ENCODE measurements around the gene FBXL5.

FBXL5 gene

GRCh38 chr4:15598644-15599043 lies 56.5 kb downstream of the FBXL5 start:
- no peaks in the 10 kb centered on the region for H3K27me3 Mint-ChIP-seq
- ATAC-seq (replicated peaks) (no peak), DNase-seq (no peak)
- no peaks in the 10 kb centered on the region for H3K9me3 Mint-ChIP-seq
- H3K36me3 Mint-ChIP-seq (ENCODE audit: insufficient read depth), result peaks cover 12% of the 10 kb centered on the region
- peaks cover 0 to 3% of the 10 kb centered on the region in 2 donors for H3K4me1 Mint-ChIP-seq (ENCODE audit: low read depth in 2 of 2)
- no peak overlapping the region for H3K4me3 Mint-ChIP-seq
- H3K27ac Mint-ChIP-seq, result no peak overlapping the region

GRCh38 chr4:15592799-15593198 lies 62.4 kb downstream of the FBXL5 start:
- no peaks in the 10 kb centered on the region for H3K36me3 Mint-ChIP-seq (ENCODE audit: insufficient read depth)
- no peak overlapping the region for H3K27ac Mint-ChIP-seq
- H3K4me3 Mint-ChIP-seq, result no peak overlapping the region
- H3K9me3 Mint-ChIP-seq, result no peaks in the 10 kb centered on the region
- no peaks in the 10 kb centered on the region for H3K4me1 Mint-ChIP-seq (ENCODE audit: low read depth in 2 of 2)
- no peak for ATAC-seq (replicated peaks)
- no peaks in the 10 kb centered on the region for H3K27me3 Mint-ChIP-seq
- no peak for DNase-seq

- H3K27ac Mint-ChIP-seq, result no peak overlapping the region
- H3K9me3 Mint-ChIP-seq, result no peaks in the 10 kb centered on the region
- no peak overlapping the region for H3K4me3 Mint-ChIP-seq
- no peak for DNase-seq
- ATAC-seq (replicated peaks), result no peak
- H3K4me1 Mint-ChIP-seq (ENCODE audit: low read depth in 2 of 2), result peaks cover 3% of the 10 kb centered on the region in 2 donors
- peaks cover 3% of the 10 kb centered on the region for H3K36me3 Mint-ChIP-seq (ENCODE audit: insufficient read depth)
- no peaks in the 10 kb centered on the region for H3K27me3 Mint-ChIP-seq
Measured at GRCh38 chr4:15587649-15588048, 67.5 kb downstream of the FBXL5 start.

- no peak overlapping the region for H3K4me3 Mint-ChIP-seq
- H3K36me3 Mint-ChIP-seq (ENCODE audit: insufficient read depth), result peaks cover 3% of the 10 kb centered on the region
- H3K4me1 Mint-ChIP-seq (ENCODE audit: low read depth in 2 of 2), result peaks cover 3% of the 10 kb centered on the region in 2 donors
- no peak for ATAC-seq (replicated peaks)
- DNase-seq, result no peak
- H3K9me3 Mint-ChIP-seq, result no peaks in the 10 kb centered on the region
- no peak overlapping the region for H3K27ac Mint-ChIP-seq
- H3K27me3 Mint-ChIP-seq, result no peaks in the 10 kb centered on the region
Measured at GRCh38 chr4:15586066-15586465, 69.1 kb downstream of the FBXL5 start.

GRCh38 chr4:15585331-15585730 lies 69.8 kb downstream of the FBXL5 start:
- Mint-ChIP-seq H3K4me3 (no peak overlapping the region), H3K4me1 (ENCODE audit: low read depth in 2 of 2) (peaks cover 3% of the 10 kb centered on the region in 2 donors), H3K27me3 (no peaks in the 10 kb centered on the region), H3K36me3 (ENCODE audit: insufficient read depth) (peaks cover 3% of the 10 kb centered on the region), H3K27ac (peak overlapping the region in 1 of 2 donors; percentile 2), H3K9me3 (no peaks in the 10 kb centered on the region)
- no peak for ATAC-seq (replicated peaks)
- DNase-seq, result no peak

- Mint-ChIP-seq H3K9me3 (no peaks in the 10 kb centered on the region), H3K27me3 (no peaks in the 10 kb centered on the region), H3K27ac (peak overlapping the region in 1 of 2 donors; percentile 2), H3K4me1 (ENCODE audit: low read depth in 2 of 2) (peaks cover 3% of the 10 kb centered on the region in 2 donors), H3K4me3 (no peak overlapping the region), H3K36me3 (ENCODE audit: insufficient read depth) (peaks cover 3% of the 10 kb centered on the region)
- no peak for ATAC-seq (replicated peaks)
- no peak for DNase-seq
Measured at GRCh38 chr4:15584785-15585184, 70.4 kb downstream of the FBXL5 start.

- DNase-seq (no peak), ATAC-seq (replicated peaks) (no peak)
- Mint-ChIP-seq H3K4me3 (no peak overlapping the region), H3K27ac (no peak overlapping the region), H3K4me1 (ENCODE audit: low read depth in 2 of 2) (no peaks in the 10 kb centered on the region), H3K36me3 (ENCODE audit: insufficient read depth) (peaks cover 3% of the 10 kb centered on the region), H3K27me3 (no peaks in the 10 kb centered on the region), H3K9me3 (no peaks in the 10 kb centered on the region)
Measured at GRCh38 chr4:15577508-15577907, 77.6 kb downstream of the FBXL5 start.

GRCh38 chr4:15575966-15576365 lies 79.2 kb downstream of the FBXL5 start:
- no peak overlapping the region for H3K4me3 Mint-ChIP-seq
- no peak overlapping the region for H3K27ac Mint-ChIP-seq
- peaks cover 3% of the 10 kb centered on the region for H3K36me3 Mint-ChIP-seq (ENCODE audit: insufficient read depth)

GRCh38 chr4:15569746-15570145 lies 85.4 kb downstream of the FBXL5 start:
- no peaks in the 10 kb centered on the region for H3K9me3 Mint-ChIP-seq
- no peaks in the 10 kb centered on the region for H3K27me3 Mint-ChIP-seq
- ATAC-seq (replicated peaks) (no peak), DNase-seq (no peak)
- peaks cover 3% of the 10 kb centered on the region for H3K36me3 Mint-ChIP-seq (ENCODE audit: insufficient read depth)
- no peak overlapping the region for H3K27ac Mint-ChIP-seq
- H3K4me3 Mint-ChIP-seq, result no peak overlapping the region
- peaks cover 0 to 2% of the 10 kb centered on the region in 2 donors for H3K4me1 Mint-ChIP-seq (ENCODE audit: low read depth in 2 of 2)

More at GRCh38 chr4:15575966-15576365, 79.2 kb downstream of the FBXL5 start:
- no peak for ATAC-seq (replicated peaks)
- Mint-ChIP-seq H3K4me1 (ENCODE audit: low read depth in 2 of 2) (no peaks in the 10 kb centered on the region), H3K27me3 (no peaks in the 10 kb centered on the region), H3K9me3 (no peaks in the 10 kb centered on the region)
- no peak for DNase-seq

GRCh38 chr4:15568821-15569220 lies 86.3 kb downstream of the FBXL5 start:
- Mint-ChIP-seq H3K9me3 (no peaks in the 10 kb centered on the region), H3K36me3 (ENCODE audit: insufficient read depth) (peaks cover 3% of the 10 kb centered on the region), H3K27me3 (no peaks in the 10 kb centered on the region), H3K27ac (no peak overlapping the region), H3K4me1 (ENCODE audit: low read depth in 2 of 2) (peaks cover 0 to 2% of the 10 kb centered on the region in 2 donors), H3K4me3 (no peak overlapping the region)
- DNase-seq (no peak), ATAC-seq (replicated peaks) (no peak)

GRCh38 chr4:15563871-15564270 lies 91.3 kb downstream of the FBXL5 start:
- H3K27ac Mint-ChIP-seq, result no peak overlapping the region
- H3K36me3 Mint-ChIP-seq (ENCODE audit: insufficient read depth), result peaks cover 3% of the 10 kb centered on the region
- H3K27me3 Mint-ChIP-seq, result no peaks in the 10 kb centered on the region
- DNase-seq (no peak), ATAC-seq (replicated peaks) (no peak)
- H3K4me3 Mint-ChIP-seq, result no peak overlapping the region
- no peaks in the 10 kb centered on the region for H3K9me3 Mint-ChIP-seq
- peaks cover 0 to 2% of the 10 kb centered on the region in 2 donors for H3K4me1 Mint-ChIP-seq (ENCODE audit: low read depth in 2 of 2)

- H3K4me3 Mint-ChIP-seq, result no peak overlapping the region
- H3K36me3 Mint-ChIP-seq (ENCODE audit: insufficient read depth), result peaks cover 3% of the 10 kb centered on the region
- no peaks in the 10 kb centered on the region for H3K27me3 Mint-ChIP-seq
- no peak for ATAC-seq (replicated peaks)
- DNase-seq, result no peak
- no peaks in the 10 kb centered on the region for H3K9me3 Mint-ChIP-seq
- no peak overlapping the region for H3K27ac Mint-ChIP-seq
- peaks cover 0 to 2% of the 10 kb centered on the region in 2 donors for H3K4me1 Mint-ChIP-seq (ENCODE audit: low read depth in 2 of 2)
Measured at GRCh38 chr4:15562623-15563022, 92.5 kb downstream of the FBXL5 start.

GRCh38 chr4:15562114-15562513 lies 93.0 kb downstream of the FBXL5 start:
- DNase-seq, result no peak
- no peaks in the 10 kb centered on the region for H3K9me3 Mint-ChIP-seq
- H3K27ac Mint-ChIP-seq, result no peak overlapping the region
- H3K27me3 Mint-ChIP-seq, result no peaks in the 10 kb centered on the region
- H3K4me1 Mint-ChIP-seq (ENCODE audit: low read depth in 2 of 2), result peaks cover 0 to 2% of the 10 kb centered on the region in 2 donors
- H3K4me3 Mint-ChIP-seq, result no peak overlapping the region
- peaks cover 3% of the 10 kb centered on the region for H3K36me3 Mint-ChIP-seq (ENCODE audit: insufficient read depth)
- ATAC-seq (replicated peaks), result no peak

GRCh38 chr4:15558561-15558960 lies 96.6 kb downstream of the FBXL5 start:
- no peaks in the 10 kb centered on the region for H3K4me1 Mint-ChIP-seq (ENCODE audit: low read depth in 2 of 2)
- no peak overlapping the region for H3K4me3 Mint-ChIP-seq
- no peak for DNase-seq
- no peaks in the 10 kb centered on the region for H3K9me3 Mint-ChIP-seq
- H3K27ac Mint-ChIP-seq, result no peak overlapping the region
- no peak for ATAC-seq (replicated peaks)
- H3K36me3 Mint-ChIP-seq (ENCODE audit: insufficient read depth), result no peaks in the 10 kb centered on the region
- H3K27me3 Mint-ChIP-seq, result no peaks in the 10 kb centered on the region
